IPS-18c (cell line): ENCODE data around the gene TTLL5.

ENCODE experiments used
- H3K4me3 ChIP-seq: 2 replicates; pipeline ENCODE4 v1.7.0; 2013; ENCODE audit warnings: low read depth, mild to moderate bottlenecking, low read length, moderate library complexity; ENCODE audit not compliant: insufficient read depth
- H3K9me3 ChIP-seq: one replicate; pipeline ENCODE4 v1.6.1; 2013; ENCODE audit warnings: mild to moderate bottlenecking, low read length, moderate library complexity; ENCODE audit not compliant: control insufficient read depth, insufficient read depth

The TTLL5 gene

DNA sequence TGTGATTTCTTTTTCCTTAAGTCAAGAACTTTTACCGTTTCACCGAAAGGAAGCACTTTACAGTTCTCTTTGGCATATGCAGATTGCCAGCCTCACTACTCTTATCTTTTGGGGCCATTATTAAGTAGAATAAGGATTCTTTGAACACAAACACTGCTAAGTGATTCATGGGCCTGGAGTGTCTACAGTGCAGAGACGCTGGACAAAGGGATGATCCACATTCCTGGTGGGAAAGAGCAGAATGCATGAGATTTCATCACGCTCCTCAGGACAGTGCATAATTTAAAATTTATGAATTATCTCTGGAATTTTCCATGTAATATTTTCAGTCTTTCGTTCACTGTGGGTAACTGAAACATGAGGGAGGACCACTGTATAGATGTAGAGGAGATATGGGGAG lies 90.2 kb downstream of the TTLL5 start:
- Histone ChIP-seq H3K9me3 (no peaks in the 10 kb centered on the region), H3K4me3 (no peak overlapping the region)

DNA sequence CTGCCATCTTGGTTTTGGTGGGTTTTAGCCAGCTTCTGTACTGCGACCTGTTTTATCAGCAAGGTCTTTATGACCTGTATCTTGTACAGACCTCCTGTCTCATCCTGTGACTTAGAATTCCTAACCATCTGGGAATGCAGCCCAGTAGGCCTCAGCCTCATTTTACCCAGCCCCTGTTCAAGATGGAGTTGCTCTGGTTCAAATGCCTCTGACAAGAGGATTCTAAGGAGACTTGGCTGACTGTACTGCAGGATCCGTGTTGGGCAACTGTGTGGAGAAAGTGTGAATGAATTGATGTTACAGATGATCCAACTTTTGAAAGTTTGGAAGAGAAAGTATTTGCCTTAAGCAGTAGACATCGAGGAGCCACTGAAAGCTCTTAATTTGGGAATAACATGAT lies 91.0 kb downstream of the TTLL5 start:
- no peaks in the 10 kb centered on the region for H3K9me3 ChIP-seq
- no peak overlapping the region for H3K4me3 ChIP-seq

DNA sequence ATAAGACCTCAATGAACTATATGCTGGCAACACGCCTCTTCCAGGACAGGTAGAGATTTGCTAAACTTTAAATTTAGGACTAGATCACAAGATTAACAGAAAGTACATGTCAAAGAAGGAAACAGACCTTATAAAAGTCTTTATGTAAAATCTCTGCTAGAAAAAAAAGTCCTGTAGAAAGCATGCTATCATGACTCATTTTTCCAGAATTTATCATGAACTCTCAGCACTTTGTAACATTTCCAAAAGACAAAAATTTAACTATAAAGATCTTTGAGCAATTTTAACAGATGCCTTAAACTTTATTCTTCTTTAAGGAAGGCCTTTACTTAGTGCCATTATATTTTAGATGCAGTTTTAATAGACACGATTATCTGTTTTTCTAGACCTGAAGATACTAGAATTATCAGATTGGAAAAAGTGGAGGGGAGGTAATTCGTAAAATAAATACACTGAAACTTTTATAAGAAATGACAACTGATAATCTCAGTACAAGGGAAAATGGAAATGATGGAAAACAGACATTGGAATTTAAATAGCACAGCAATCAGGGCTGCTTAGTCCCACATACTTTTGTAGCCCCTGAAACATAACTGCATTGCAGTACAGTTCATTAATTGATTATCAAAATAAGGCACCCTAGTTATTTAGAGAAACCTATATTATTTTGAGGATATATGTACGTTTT lies 92.0 kb downstream of the TTLL5 start:
- H3K4me3 ChIP-seq, result no peak overlapping the region
- H3K9me3 ChIP-seq, result no peaks in the 10 kb centered on the region

DNA sequence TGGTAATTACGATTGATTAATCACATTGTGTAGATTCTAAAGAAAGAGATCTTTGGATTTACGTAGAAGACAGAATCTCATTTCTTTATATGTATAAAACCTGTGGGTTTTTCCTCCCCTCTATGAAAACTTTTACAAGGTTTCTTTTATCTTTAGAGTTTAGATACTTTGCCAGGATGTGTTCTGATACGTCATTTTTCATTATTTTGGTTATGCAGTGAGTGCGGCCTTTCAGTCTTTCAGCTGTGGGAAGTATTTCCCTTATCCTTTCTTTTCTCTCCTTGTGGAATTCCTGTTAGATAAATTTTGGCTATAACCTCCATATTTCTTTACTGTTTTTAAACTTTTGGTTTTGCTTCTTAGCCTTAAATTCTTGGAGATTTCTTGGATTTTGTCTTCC lies 92.7 kb downstream of the TTLL5 start:
- Histone ChIP-seq H3K9me3 (no peaks in the 10 kb centered on the region), H3K4me3 (no peak overlapping the region)

- H3K4me3 ChIP-seq, result no peak overlapping the region
- H3K9me3 ChIP-seq, result no peaks in the 10 kb centered on the region
Measured at GRCh38 chr14:75757644-75758402, 96.8 kb downstream of the TTLL5 start.

DNA sequence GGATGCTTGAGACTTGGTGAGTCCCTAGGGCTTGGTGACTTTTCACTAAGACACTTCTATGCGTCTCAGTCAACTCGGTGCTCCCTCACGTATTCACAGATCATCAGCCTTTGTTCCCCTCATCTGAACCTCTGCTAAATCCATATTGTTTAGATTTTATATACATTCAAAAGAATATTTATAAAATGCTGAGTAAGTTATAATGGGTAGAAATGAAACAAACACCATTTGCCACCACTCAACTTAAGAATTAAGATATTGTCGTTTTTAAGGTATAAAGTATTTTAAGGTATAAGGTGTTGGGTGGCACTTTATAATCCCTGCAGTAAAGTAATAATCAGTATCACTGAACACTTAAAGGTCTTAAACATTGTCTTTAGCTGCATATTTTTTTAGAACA lies 103.0 kb downstream of the TTLL5 start:
- Histone ChIP-seq H3K9me3 (no peaks in the 10 kb centered on the region), H3K4me3 (no peak overlapping the region)

DNA sequence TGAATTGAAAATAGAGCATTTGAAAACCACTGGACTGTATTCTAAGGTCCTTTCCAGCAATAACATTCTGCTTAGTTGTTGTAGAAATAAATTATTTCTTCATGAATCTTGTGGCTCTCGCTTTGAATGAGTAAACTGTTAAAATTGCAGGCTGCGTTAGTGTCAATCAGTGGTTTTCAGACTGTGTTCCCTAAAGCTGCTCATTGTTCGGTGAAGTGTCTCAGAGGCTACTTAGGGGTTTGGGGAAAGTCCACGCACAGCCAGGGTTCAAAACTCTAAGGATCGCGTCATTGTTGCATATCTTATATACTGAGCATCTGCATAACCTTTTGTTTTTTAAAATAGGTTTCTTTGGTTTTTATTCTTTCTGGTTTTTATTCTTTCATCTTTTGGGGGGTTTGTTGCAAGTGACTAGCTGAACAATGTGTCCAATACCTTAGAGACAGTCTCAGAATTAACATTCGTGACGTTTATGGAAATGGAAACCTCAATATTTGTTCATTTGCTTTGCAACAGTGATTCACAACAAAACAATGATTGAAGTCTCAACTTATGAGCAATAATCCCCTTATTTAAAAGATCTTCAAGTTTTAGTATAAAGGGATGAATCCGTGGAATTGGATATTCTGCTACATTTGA lies 108.1 kb downstream of the TTLL5 start:
- no peaks in the 10 kb centered on the region for H3K9me3 ChIP-seq

DNA sequence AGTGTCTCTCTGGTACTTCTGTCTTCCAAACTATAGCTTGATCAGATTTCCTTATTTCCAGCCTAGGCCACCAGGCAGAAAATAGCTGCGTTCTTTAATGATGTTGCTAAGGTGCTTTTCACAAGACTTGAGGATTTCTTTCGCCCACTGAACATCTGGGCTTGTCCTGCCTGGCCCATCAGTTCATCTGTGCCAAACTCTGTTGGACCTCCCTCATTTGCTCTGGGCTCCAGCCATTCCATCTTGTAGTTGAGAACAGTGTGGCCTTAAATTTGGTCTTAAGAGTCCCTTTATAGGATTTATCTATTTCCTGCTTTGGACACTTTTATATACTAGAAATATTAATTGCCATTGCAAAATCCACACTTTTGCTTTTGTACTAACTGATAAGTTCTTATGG lies 109.6 kb downstream of the TTLL5 start:
- H3K9me3 ChIP-seq, result no peaks in the 10 kb centered on the region
- H3K4me3 ChIP-seq, result no peak overlapping the region

More for the DNA sequence above, 108.1 kb downstream of the TTLL5 start:
- no peak overlapping the region for H3K4me3 ChIP-seq

- Histone ChIP-seq H3K4me3 (no peak overlapping the region), H3K9me3 (no peaks in the 10 kb centered on the region)
Measured at GRCh38 chr14:75771595-75771994, 110.5 kb downstream of the TTLL5 start.

- Histone ChIP-seq H3K9me3 (no peaks in the 10 kb centered on the region), H3K4me3 (no peak overlapping the region)
Measured at GRCh38 chr14:75773046-75773445, 112.0 kb downstream of the TTLL5 start.

DNA sequence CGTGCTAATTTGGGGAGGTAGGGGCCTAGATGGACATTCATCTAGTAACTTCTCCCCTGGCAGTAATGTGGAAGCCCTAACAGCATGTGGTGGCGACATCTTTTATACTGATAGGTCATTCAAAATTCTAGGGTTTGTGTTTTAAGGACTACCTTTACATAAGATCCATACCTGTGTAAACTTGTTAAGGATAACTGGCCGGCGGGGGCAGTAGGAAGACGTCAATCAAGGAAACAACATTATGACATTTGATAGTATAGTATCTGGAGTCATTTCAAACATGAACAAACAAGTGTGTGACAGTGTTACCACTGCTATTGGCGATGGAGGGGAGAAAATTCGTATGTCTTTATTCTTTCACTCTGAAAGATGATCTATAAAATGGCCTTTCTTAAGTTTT lies 120.0 kb downstream of the TTLL5 start:
- Histone ChIP-seq H3K9me3 (no peaks in the 10 kb centered on the region), H3K4me3 (no peak overlapping the region)

DNA sequence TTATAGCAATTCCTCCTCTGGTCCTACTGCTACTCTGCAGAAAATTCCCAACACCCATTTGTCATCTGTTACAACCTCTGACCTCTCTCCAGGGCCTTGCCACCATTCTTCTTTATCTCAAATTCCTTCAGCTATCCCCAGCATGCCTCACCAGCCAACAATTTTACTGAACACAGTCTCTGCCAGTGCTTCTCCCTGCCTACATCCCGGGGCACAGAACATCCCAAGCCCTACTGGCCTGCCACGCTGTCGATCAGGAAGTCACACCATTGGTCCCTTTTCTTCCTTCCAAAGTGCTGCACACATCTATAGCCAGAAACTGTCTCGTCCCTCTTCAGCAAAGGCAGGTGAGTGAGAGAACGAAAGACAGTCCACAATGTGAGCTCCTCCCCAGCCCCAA lies 122.1 kb downstream of the TTLL5 start:
- no peaks in the 10 kb centered on the region for H3K9me3 ChIP-seq
- no peak overlapping the region for H3K4me3 ChIP-seq

- no peak overlapping the region for H3K4me3 ChIP-seq
- no peaks in the 10 kb centered on the region for H3K9me3 ChIP-seq
Measured at GRCh38 chr14:75783602-75784313, 122.7 kb downstream of the TTLL5 start.

GRCh38 chr14:75784314-75784686 lies 123.3 kb downstream of the TTLL5 start:
- no peaks in the 10 kb centered on the region for H3K9me3 ChIP-seq
- H3K4me3 ChIP-seq, result no peak overlapping the region

DNA sequence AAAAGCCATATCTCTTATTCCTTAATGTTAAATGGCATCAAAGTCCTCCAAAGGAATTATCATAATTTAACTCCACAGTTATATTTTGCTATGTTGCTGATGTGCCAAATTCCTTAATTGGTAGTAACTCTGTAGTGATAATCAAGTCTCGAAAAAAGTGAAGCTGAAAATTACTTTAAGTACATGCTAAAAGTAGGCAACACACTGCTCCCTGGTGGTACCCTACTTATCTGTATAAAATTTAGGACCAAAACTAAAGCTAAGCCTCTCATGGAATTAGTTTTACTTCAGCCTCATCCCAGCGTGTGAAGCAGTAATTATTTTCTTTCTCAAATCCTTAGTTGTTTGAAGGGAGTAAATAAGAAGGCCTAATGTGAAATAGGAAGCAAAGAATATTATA lies 132.8 kb downstream of the TTLL5 start:
- no peak overlapping the region for H3K4me3 ChIP-seq
- H3K9me3 ChIP-seq, result no peaks in the 10 kb centered on the region

GRCh38 chr14:75794615-75795038 lies 133.6 kb downstream of the TTLL5 start:
- no peaks in the 10 kb centered on the region for H3K9me3 ChIP-seq
- no peak overlapping the region for H3K4me3 ChIP-seq

- Histone ChIP-seq H3K4me3 (no peak overlapping the region), H3K9me3 (no peaks in the 10 kb centered on the region)
Measured at GRCh38 chr14:75800792-75801191, 139.7 kb downstream of the TTLL5 start.

DNA sequence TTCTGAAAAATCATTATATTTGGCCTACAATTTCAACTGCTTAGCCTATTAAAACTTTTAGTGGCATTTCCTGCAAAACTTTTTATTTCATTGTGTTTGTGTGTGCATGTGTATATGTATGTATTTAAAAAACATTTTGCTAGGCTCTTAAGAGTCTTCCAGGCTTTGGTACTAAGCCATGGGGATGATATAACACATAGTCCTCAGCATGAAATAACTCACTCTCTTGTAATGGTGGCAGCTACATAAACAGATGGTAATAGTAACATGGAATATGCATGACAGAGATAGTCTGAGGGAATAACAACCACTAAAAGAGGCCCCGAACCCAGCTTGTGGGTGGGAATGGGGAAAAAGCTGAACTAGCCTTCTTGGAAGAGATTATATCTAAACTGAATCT lies 141.4 kb downstream of the TTLL5 start:
- H3K4me3 ChIP-seq, result no peak overlapping the region
- H3K9me3 ChIP-seq, result no peaks in the 10 kb centered on the region
